GM11168 (cell line): Measurements from ENCODE around the gene LCN9.

ENCODE experiments used
- in situ Hi-C: fragments of 300-500 bp; cut with MboI; formaldehyde crosslinking; loops from one replicate; pipeline ENCODE4 v1.12.0; 2022; ENCODE audit warnings: low sequenced_read_pairs; ENCODE audit not compliant: unreplicated experiment

The LCN9 gene

GRCh38 chr9:135714242-135715055, 51.3 kb downstream of the LCN9 start:
- in situ Hi-C loops: no loop called here

- in situ Hi-C loops: no loop called here
These were observed 52.0 kb downstream of the LCN9 start for GRCh38 chr9:135715056-135715595.

DNA sequence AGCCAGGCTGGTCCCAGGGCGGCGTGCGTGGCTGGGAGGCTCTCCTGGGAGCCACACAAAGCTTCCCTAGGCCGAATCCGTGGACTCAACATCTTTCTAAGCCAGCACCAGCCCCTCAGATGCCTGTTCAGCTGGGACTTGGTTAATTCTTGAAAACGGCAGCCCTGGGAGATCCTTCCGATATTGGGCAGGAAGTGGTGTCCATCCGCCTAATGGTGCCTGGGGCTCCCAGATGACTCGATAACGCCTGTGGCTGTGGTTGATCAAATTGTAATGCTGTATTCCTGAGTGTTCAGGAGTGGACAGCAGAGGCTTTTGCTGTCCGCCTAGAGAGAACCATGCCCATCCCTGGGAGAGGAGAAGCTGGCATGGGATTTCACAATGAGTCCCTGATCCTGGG, 52.9 kb downstream of the LCN9 start:
- in situ Hi-C loops: no loop called here
